ENCODE results near the gene B4GALT5. TPM values are rescaled to one million over a fixed set of nuclear protein-coding genes. Genes with fewer than 3 reads are reported as not detected.

B4GALT5 gene
- total RNA-seq, 1 experiment from 2014 or later = 92.5 TPM

- no peak overlapping the region for H2AFZ ChIP-seq (ENCODE audit: low read depth, low read length, poor library complexity, severe bottlenecking)
- H3K79me2 ChIP-seq (ENCODE audit: insufficient read depth, low read length) = no peaks in the 10 kb centered on the region
- H4K20me1 ChIP-seq (ENCODE audit: insufficient read depth) = 0 out of 2 replicates have a peak, but pooled peaks cover 4% of the 10 kb centered on the region
- ChIA-PET RAD21 (ENCODE audit: low non-redundant PET in 1 of 2, low total read pairs in 2 of 2, uncharacterized antibody in 2 of 2, unreplicated experiment in 2 of 2) (no interaction called here), CTCF (no interaction called here), POLR2A (interaction anchor here (0.6 kb wide), 1 partner anchor 11 kb away, joined by 3 read pairs; no protein-coding TSS in a partner anchor)
- ATAC-seq = no peak
- H3K4me3 ChIP-seq (replicated peaks in 1 of 2; ENCODE audit: low read depth in 1 of 2, low read length in 2 of 2) = no peak overlapping the region
- H3K36me3 ChIP-seq (ENCODE audit: control insufficient read depth in 1 of 2, insufficient read depth in 2 of 2, low read length in 2 of 2) = peaks cover 37% of the 10 kb centered on the region in 2 experiments
- BruUV-seq (replicated peaks) = no TSS peak
- no peak overlapping the region for H3K27ac ChIP-seq (ENCODE audit: low read depth, low read length)
- DNase-seq (ENCODE audit: low read depth, low spot score) = no peak
- intact Hi-C loops (cut with micrococcal nuclease) = no loop called here
- H3K4me1 ChIP-seq (ENCODE audit: control insufficient read depth in 1 of 2, insufficient read depth in 2 of 2, low read length in 2 of 2) = no peaks in the 10 kb centered on the region
- H3K9me3 ChIP-seq (ENCODE audit: control insufficient read depth in 1 of 2, insufficient read depth in 1 of 2, low read depth in 1 of 2, low read length in 2 of 2) = no peaks in the 10 kb centered on the region
- TF ChIP-seq SRF (IDR thresholded peaks at IDR 0.05; ENCODE audit: low read depth) (no peak), SP1 (IDR thresholded peaks at IDR 0.05; ENCODE audit: low read depth) (no peak), JUND (IDR thresholded peaks at IDR 0.05) (no peak), ATF3 (IDR thresholded peaks at IDR 0.05) (no peak), CEBPB (IDR thresholded peaks at IDR 0.05; ENCODE audit: low read depth) (no peak), ZBTB33 (IDR thresholded peaks at IDR 0.05; ENCODE audit: extremely low read depth, insufficient replicate concordance, low read length) (no peak), CTCF (IDR thresholded peaks at IDR 0.05 in 2 of 3, conservative IDR thresholded peaks at IDR 0.05 in 1 of 3; ENCODE audit: borderline replicate concordance in 1 of 3, insufficient read depth in 1 of 3, low read depth in 2 of 3, low read length in 2 of 3) (no peak), ELF1 (IDR thresholded peaks at IDR 0.05; ENCODE audit: borderline replicate concordance, low read depth) (no peak), YY1 (IDR thresholded peaks at IDR 0.05; ENCODE audit: extremely low read depth, insufficient replicate concordance, low read depth, low read length) (no peak), FOSL1 (IDR thresholded peaks at IDR 0.05; ENCODE audit: low read depth) (no peak)
- TF ChIP-seq, protein P1, sequence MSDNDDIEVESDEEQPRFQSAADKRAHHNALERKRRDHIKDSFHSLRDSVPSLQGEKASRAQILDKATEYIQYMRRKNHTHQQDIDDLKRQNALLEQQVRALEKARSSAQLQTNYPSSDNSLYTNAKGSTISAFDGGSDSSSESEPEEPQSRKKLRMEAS (IDR thresholded peaks at IDR 0.05) = no peak
- no peak overlapping the region for H3K4me2 ChIP-seq (ENCODE audit: low read length)
- H3K9me2 ChIP-seq (ENCODE audit: insufficient read depth) = no peaks in the 10 kb centered on the region
- no peaks in the 10 kb centered on the region for H3K27me3 ChIP-seq (ENCODE audit: insufficient read depth, low read length)
- no peak overlapping the region for H3K9ac ChIP-seq (ENCODE audit: low read length)
These were observed 80.0 kb downstream of the B4GALT5 start for GRCh38 chr20:49633643-49634042.
